Superior temporal gyrus (tissue), 1 donor: ENCODE data around the gene ANO4.
"Not testable (repeated sequence)": the region's sequence is repeated elsewhere in the genome, so short reads cannot be mapped to it uniquely, and the experiment has no call there.

Experiments used
- DNase-seq: peaks from one replicate; pipeline ENCODE4 v3.0.0-alpha.2; 2016; ENCODE audit errors: extremely low spot score

Gene ANO4

DNA sequence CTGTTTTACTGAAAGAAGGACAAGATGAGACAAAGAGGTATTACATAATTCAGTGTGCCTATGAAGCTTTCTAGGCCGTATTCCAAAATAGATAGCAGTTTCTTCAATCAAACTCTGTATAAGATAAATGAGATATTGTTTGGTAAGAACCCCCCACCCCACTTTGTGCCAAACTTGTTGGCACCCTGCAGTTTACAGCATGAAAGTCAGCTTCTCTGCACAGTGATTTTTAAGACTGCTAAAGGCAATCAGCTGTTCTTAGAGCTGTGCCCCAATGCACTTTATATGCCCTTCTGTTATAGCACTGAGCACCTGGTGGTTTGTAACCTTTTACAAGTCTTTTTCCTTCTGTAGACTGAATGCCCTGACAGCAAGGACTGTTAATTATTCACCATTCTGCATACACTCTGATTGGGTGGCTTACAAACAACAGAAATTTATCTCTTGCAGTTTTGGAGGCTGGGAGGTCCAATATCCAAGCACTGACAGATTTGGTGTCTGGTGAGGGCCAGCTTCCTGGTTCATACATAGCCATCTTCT is 76.7 kb downstream of the ANO4 start:
- DNase-seq = no peak

DNA sequence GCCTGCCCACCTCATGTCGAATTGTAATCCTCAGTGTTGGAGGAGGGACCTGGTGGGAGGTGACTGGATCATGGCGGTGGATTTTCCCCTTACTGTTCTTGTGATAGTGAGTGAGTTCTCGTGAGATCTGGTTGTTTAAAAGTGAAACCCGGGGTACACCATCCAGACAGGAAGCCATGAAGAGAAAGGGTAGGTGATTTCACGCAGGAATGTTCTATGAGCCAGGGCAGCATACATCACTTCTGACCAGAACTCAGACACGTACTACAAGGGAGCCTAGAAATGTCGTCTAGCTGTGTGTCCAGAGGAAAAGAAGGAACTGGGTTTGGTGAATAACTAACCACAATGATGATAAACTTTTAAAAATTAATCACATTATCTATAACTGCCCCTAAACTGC is 80.6 kb downstream of the ANO4 start:
- DNase-seq = no peak

DNA sequence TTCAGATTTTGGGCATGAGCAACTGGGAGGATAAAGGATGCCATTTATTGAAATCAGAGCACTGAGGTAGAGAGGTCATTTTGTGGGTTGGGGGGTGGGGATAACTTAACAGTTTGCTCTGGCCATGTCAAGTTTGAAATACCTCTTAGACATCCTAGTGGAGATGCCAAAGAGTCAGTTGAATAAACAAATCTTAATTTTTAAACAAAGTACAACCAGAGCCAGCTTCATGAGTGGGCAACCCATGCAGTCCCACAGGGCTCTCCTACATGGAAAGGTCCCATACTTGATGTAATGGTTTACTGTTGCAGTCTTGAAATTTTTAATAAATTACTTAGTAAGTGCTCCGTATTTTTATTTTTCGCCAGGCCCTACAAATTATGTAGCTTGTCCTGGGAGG is 81.2 kb downstream of the ANO4 start:
- DNase-seq = no peak

DNA sequence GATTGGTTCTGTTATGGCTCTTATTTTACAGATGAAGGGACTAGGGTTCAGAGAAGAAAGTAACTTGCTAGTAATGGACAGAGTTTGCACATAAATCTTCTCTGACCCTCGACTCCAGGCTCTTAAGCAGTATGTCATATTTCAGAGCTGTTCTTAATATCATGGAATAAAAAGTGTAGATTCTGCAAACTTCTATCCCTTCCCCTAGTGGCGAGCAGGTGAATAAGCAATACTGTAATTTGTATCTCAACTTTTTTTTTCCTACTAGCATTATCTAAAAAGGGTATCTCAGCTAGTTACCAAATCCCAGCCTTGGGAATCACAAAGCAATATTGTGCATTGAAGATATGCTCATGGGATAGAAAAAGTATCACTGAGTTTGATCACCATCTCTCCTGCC is 83.2 kb downstream of the ANO4 start:
- no peak for DNase-seq

DNA sequence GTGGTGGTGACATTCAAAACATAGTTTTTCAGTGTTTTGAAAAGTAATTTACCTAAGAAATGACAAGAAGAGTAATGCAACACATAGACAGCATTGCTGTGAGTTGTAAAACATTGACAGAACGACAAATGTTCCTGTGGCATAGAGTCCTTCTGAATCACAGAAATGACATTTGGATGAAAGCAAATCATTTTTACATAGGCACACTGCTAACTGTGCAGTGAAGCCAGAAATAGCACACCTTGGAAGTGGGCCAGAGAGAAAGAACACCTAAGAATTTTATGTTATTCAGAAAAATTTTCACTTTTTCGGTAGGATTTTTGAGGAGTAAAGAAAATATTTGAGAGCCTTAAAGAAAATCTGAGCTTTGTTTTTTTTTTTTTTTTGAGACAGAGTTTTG is 100.6 kb downstream of the ANO4 start:
- peak; percentile 41 for DNase-seq

DNA sequence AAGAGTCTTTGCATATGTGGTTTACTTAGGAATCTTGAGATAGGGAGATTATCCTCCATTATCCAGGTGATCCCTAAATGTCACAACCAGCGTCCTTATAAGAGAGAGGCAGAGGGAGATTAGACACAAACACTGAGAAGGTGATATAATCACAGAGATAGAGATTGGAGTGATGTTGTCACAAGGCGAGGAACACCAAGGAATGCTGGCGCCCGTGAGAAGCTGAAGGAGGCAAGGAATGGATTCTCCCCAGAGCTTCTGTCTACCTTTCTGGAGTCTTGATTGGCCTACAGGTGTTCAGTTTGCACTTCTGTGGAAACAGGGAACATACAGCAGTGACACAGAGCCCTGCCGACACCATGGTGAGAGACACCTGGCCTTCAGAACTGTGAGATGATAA is 101.6 kb downstream of the ANO4 start:
- DNase-seq = no peak

DNA sequence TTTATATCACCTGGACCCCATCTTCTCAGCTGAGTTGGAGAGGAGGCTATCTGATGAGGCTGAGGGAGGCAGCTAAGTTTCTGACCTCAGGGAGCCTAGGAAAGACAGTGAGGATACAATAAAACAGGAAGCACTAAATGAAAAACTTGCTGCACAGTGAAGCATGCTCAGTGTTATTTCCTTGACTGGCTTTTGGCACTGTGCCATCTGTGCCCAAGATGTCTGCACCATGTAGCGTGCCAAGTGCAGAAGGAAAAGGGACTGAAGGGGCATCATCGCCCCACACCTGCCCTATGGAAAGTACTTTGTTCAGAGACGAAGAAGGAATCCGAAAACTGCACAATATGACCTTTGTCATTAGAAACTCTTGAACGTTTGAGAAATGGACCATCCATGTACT is 102.7 kb downstream of the ANO4 start:
- DNase-seq = no peak

DNA sequence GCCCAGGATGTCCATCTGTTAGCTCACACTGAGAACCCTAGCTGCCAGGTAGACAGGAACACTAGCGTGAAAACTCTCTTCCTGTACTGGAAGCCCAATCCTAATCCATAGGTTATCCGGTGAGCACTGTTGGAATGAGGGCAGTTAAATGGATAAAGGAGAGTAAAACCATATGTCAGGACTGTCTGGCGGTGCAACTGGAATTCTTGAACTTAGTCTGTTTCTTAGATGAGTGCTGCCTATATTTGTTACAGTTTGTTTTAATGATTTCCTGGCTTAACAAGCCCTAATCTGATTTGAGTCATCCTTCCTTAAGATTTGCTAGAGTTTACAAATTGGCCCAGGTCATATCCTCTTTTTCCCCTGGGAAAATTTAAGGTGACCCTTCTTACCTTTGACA is 104.7 kb downstream of the ANO4 start:
- DNase-seq = no peak

DNA sequence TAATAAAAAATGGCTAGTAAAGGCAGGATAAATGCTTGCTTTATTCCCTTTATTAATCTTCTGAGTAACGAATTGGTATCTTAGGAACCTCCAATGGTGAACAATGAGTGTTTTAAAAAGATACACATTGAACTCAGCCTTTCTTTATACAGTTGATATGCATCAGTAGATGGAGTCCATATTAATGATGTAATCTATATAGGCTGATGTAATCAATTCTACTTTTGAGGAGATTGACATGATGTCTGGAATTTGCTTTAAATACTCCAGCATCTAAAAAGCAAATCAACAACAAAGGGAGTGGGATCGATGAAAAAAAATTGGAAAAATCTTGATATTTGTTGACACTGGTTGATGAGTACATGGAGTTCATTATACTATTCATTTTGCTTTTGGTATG is 106.2 kb downstream of the ANO4 start:
- no peak for DNase-seq

DNA sequence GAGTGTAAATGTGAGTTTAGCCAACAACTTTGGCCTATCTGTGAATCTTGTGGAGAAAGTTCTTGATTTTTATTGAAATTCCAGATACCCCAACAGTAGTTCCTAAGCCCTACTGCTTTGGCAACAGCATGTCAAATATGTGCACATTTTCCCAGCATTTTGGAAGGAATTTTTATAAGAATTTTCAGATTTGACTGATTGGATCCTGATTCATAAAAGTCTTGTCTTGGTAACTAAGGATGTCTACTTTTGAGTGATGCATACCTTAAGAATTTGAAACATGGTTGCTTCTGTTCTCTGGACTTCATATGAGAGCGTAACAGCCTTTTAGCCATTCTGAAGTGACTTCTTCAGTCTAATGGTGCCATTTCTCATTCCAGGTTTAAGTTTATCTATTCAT is 106.7 kb downstream of the ANO4 start:
- no peak for DNase-seq

DNA sequence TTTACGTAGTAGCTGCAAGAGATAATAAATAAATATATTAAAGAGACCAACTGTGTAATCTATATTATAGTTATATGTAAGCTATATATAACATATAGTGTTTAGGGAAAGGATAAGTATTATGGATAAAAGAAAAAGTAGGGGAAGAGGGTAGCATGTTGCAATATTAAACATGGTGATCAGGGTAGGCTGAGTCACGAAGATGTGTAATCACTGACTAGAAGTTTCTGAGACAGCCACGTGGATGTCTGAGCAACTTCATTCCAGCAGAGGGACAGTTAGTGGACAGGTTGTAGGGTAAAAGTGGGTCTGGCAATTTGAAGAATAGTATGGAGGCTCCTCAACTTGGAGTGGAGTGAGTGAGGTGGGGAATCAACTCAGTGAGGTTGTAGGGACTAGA is 109.7 kb downstream of the ANO4 start:
- no peak for DNase-seq

DNA sequence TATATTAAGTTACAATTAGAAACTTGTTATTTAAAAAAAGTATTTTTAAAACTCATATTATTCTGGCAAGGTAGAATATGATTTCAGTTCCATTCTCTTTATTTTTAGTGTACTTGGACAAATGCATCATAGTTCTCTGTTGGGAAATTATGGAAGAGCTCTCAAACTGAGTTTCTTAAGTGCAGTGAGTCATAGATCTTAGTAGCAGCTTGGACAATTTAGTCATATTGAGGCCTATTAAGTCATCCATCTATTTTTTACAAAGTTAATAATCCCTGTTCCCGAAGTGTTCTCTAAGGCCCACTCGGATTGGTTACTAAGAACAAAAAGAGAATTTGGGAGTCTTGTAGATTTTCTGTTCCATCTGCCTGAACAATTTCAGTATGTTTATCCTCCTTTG is 113.9 kb downstream of the ANO4 start:
- DNase-seq = no peak

DNA sequence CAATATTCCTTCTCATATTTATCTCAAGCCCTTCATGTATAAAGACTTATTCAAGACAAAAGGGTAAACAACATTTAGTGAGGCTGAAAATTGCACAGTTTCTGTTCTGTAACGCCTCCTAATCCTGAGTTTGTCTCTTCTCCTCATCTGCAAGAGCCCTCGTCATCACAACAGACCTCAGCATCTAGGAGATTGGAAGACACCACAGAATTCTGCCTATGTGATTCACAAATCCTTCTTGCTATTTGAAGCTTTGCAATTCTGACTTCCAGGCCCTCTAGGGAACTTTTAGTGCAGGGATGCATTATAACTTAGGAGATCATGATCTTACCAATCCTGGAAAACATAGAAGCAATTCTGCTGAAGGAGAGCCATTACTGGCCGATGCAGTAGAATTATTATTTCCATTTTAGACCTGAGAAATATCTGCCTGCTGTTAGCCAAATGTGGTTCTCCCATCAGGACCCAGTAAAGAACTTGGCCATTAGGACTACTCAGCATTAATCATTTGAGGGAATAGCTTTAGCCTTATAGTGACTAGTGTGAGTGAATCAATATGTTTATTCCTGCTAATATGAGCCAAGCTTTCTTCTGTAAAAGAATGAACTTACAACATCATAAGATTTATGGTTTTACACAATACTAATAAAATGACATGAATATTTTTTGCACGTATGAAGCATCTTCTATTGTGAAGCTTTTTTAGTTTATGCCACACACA is 119.5 kb downstream of the ANO4 start:
- DNase-seq = peak; percentile 58

DNA sequence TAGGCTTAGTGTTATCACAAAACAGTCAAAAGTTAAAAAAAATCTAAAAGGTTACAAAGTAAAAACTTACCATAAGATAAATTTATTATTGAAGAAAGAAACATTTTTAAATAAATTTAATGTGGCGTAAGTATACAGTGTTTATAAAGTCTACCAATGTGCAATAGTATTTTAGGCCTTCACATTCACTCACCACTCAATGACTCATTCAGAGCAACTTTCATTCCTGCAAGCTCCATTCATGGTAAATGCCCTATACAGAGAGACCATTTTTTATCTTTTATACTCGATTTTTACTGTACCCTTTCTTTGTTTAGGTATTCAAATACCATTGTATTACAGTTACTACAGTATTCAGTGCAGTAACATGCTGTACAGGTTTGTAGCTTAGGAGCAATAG is 124.5 kb downstream of the ANO4 start:
- DNase-seq = no peak

DNA sequence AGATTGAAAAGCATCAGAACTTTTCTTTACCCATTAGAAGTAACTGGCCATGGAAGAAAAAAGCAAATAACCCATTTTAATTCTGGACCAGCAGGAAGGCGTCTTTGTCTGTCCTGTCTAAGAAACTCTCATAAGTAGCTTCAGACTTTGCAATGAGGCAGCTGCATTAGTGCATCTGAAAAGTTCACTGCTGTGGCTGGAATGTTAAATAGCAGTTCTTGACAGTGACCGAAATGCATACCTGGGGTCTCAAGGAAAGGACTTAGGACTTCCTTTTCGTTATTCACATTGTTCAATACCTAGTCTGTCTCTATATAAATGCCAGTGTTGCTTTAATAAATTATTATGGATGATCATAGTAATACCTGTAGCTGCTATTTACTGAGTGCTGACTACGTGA is 125.9 kb downstream of the ANO4 start:
- no peak for DNase-seq

DNA sequence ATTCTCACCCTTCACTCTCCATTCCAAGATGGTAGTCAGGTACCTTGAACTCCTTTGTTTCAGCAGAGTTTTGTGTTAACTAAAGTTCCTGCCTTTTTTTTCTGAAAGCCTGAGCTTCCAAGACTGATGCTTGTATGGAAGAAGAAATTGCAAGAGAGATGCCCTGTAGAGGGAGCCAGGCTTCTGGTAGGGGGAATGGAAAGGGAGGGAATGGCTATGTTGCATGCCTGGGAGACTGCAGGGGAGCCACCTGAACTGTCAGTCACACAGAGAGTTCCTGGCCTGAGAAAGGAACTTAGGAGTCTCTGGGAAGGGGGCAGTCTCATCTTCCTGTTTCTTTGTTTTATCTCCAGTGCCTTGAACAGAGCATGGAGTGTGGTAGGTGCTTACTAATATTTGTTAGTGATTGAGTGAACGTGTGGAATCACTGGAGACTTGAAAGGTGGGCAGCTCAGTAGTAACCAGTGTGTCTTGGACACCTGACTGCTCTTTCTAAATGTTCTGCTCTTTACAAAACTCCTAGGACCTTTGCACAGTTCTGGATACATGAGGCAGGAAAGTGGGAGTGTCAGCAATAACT is 132.2 kb downstream of the ANO4 start:
- no peak for DNase-seq

DNA sequence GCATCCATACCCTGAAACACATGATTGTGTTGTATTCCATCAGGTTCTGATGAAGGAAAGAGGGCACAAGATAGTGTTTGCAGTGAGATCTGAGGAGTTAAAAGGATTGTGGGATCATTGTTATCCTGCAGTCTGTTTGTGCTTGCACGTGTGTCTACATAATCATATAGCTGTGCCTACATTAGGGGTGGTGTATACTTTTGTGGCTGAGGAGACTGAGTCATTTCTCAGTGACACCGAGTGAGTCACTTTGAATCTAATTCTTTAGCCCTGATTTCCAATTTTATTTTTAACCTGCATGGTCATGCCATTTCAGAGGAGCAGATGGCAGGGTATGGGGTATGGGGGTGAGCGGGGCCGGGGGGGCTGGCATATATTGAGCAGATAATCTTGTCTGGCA is 133.2 kb downstream of the ANO4 start:
- no peak for DNase-seq

DNA sequence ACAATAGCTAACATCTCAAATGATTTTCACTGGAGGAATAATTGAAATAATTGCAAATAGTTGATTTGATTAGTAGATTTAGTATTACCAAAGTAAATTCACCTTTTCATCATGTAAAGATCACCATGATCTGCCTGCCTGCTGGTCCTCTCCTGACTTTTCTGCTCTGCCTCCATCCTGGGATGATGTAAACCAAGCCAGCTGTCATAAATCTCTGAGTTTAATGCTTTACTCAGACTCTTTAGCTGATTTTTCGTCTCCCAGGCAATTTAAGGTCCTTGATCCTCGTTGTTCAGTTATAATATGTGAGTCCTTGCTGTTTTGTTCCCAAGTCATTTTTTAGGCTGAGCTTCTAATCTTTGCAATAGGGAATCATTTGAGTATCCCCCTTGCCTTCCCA is 138.0 kb downstream of the ANO4 start:
- DNase-seq = no peak

DNA sequence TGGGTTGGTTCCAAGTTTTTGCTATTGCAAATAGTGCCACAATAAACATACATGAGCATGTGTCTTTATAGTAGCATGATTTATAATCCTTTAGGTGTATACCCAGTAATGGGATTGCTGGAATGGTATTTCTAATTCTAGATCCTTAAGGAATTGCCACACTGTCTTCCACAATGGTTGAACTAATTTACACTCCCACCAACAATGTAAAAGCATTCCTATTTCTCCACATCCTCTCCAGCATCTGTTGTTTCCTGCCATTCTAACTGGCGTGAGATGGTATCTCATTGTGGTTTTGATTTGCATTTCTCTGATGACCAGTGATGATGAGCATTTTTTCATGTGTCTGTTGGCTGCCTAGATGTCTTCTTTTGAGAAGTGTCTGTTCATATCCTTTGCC is 139.0 kb downstream of the ANO4 start:
- DNase-seq = not testable (repeated sequence)

DNA sequence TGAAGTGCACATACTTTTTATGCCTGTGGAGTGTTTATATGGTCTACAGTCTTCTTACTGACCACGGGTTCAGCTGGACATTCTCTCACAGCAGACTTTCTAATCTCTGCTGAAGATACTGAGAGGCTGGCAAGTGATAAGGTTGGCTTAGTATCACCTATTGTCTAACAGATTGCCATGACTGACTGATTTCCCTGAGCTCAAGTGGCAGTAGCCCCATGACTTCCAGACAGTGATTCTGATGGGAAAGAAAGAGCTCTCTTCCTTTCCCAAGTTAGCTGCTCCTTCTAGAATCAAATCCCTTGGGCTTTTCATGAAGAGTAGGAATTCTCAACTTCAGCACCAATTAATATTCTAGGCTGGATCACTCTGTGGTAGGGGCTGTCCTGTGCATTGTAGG is 141.4 kb downstream of the ANO4 start:
- DNase-seq = no peak

DNA sequence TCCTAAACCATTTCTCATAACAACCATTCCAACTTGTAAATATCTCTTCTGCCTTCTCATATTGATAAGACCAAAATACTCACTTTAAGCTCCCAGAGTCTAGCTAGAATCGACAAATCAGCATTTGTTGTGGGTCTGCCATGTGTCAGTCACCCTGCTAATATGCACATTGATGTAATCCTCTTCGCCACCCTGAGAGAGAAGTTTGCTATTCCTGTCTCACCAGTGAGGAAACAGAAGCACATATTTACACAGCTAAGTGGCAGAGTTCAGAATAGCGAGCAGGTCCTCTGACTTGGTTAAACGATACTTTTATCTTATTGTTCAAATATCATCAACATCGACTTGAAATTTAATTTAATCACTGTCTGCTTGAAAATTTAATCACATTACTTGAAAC is 142.1 kb downstream of the ANO4 start:
- DNase-seq = no peak

DNA sequence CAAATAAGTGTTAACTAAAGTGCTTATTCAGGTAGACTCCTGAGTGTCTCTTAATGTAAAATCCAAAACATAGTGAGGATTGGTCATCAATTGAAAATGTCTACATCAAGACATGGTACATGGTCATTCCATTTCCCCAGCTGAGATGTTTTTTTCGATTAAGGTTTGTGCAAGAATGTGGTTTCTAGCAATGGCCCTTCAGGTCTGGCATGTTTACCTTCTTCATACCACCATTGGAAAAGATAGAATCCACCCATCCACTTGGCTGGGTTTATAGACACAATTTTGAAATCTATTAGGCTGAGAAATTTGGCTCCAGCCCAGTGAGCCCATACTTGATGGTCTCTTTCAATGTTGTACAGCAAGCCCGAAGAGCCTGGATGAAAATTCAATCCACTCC is 145.9 kb downstream of the ANO4 start:
- DNase-seq = no peak

DNA sequence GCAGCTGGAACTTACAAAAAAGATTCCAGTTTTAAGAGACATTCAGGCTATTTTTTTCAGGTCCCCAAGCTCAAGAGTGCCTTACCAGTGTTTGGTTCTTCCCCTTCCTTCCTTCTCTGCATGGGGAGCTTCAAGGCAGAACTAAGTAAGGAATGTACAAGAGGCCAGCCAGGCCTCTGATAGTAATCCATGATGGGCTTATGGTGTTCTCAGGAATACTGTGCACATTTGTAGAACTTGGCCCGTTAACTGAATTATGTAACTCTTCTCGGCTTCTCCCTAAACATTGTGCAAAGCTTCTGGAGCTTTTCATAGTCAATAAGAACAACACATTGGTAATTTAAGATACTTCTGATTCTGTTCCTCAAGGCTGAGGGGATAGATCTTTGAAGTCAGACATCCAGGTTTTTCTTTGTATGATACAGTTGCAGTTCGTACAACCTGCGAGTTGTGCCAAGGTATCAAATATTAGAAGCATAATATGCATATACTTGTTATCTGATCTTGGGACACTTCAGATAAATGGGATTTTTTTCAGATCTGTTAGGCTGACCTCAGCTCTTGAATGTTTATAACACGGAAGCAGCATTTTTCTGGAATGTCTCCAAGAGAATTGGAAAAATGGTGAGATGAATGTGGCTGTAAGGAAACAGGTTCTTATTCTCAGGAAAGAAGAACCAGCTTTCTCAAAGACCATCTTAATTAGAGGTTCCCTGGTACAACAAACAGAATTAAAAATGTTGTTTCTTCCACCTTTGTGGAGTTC is 148.6 kb downstream of the ANO4 start:
- DNase-seq = no peak
